A549 (cell line): ENCODE measurements around the gene WNT3A. TPM values are rescaled to one million over a fixed set of nuclear protein-coding genes. Genes with fewer than 3 reads are reported as not detected.

Source experiments
- ATAC-seq, 2 experiments: fragments of 200-7000 bp in 1 of 2; fragments of >200 bp in 1 of 2; cut with Nextera tagmentation in 1 of 2; cut with Tn5 transposase in 1 of 2; 3 replicates each; pipeline versions ENCODE4 v1.8.0 to v1.9.1; 2018 to 2020; ENCODE audit warnings: mild to moderate bottlenecking in 1 of 2, moderate library complexity in 1 of 2
- CTCF ChIA-PET: fragments of 300-600 bp; sonication (Branson Sonifier 250); formaldehyde crosslinking; extraction: SDS; loops from one replicate; lab custom pipeline; 2021; ENCODE audit warnings: antibody characterized with exemption, inconsistent platforms; lab: Yijun Ruan, JAX
- POLR2A ChIA-PET: fragments of 350-600 bp; formaldehyde crosslinking; extraction: SDS; loops from one replicate; lab custom pipeline; 2021; ENCODE audit warnings: antibody characterized with exemption, inconsistent platforms; lab: Yijun Ruan, JAX
- DNase-seq, 2 experiments: peaks; one replicate each; pipeline versions ENCODE4 v3.0.0 to v3.0.0-alpha.2; 2011 to 2016; ENCODE audit warnings: low read depth in 1 of 2, low spot score in 1 of 2
- FAIRE-seq: peaks from 2 replicates; lab custom pipeline; 2011; peaks lifted over from hg19 to GRCh38; lab: Jason Lieb, UNC
- H3K27ac ChIP-seq, 2 experiments: fragments of >200 bp; sonication (Bioruptor Twin); formaldehyde crosslinking; 3 replicates each; pipeline ENCODE4 v1.5.1; 2016 to 2017
- H3K4me1 ChIP-seq: fragments of >200 bp; sonication (Bioruptor Twin); formaldehyde crosslinking; 3 replicates; pipeline ENCODE4 v1.6.1; 2016
- H3K4me2 ChIP-seq: fragments of >200 bp; sonication (Bioruptor Twin); formaldehyde crosslinking; 3 replicates; pipeline ENCODE4 v1.6.1; 2016
- H3K4me3 ChIP-seq: fragments of >200 bp; sonication (Bioruptor Twin); formaldehyde crosslinking; 3 replicates; pipeline ENCODE4 v1.5.1; 2016
- H3K9me3 ChIP-seq: fragments of >200 bp; sonication (Bioruptor Twin); formaldehyde crosslinking; 3 replicates; pipeline ENCODE4 v1.6.1; 2016
- BHLHE40 ChIP-seq: IDR thresholded peaks from 2 replicates; pipeline ENCODE4 v1.6.1; 2012; ENCODE audit warnings: low read depth, low read length, inconsistent platforms
- CBX8 ChIP-seq: fragments of 200-600 bp; sonication (generic); IDR thresholded peaks from 2 replicates; pipeline ENCODE4 v1.6.1; 2016
- CEBPB ChIP-seq, 2 experiments: fragments of >200 bp in 1 of 2; sonication (Bioruptor Twin) in 1 of 2; formaldehyde crosslinking in 1 of 2; IDR thresholded peaks; 2 replicates each; pipeline ENCODE4 v1.6.1; 2012 to 2016
- CTCF ChIP-seq: fragments of >200 bp; sonication (Bioruptor Twin); formaldehyde crosslinking; IDR thresholded peaks from 3 replicates; pipeline ENCODE4 v1.5.1; 2016
- EHF ChIP-seq: fragments of 250-450 bp; sonication (Bioruptor Pico); IDR thresholded peaks from 2 replicates; pipeline ENCODE4 v1.5.0; 2020; ENCODE audit warnings: mild to moderate bottlenecking
- EHMT2 ChIP-seq: fragments of 200-600 bp; sonication (generic); IDR thresholded peaks from 2 replicates; pipeline ENCODE4 v1.6.1; 2016; ENCODE audit warnings: antibody characterized with exemption, low read depth, mild to moderate bottlenecking, moderate library complexity
- FOSB ChIP-seq: fragments of 250-450 bp; sonication (Bioruptor Pico); IDR thresholded peaks from 2 replicates; pipeline ENCODE4 v1.5.0; 2020; ENCODE audit warnings: mild to moderate bottlenecking, moderate library complexity
- FOXS1 ChIP-seq: fragments of 250-450 bp; sonication (Bioruptor Pico); IDR thresholded peaks from 2 replicates; pipeline ENCODE4 v1.5.0; 2020; ENCODE audit warnings: mild to moderate bottlenecking, moderate library complexity
- HOXA7 ChIP-seq: fragments of 250-450 bp; sonication (Bioruptor Pico); IDR thresholded peaks from 2 replicates; pipeline ENCODE4 v1.5.0; 2020; ENCODE audit warnings: mild to moderate bottlenecking, moderate library complexity
- HOXB13 ChIP-seq: fragments of 250-450 bp; sonication (Bioruptor Pico); IDR thresholded peaks from 2 replicates; pipeline ENCODE4 v1.5.0; 2020; ENCODE audit warnings: low read depth, mild to moderate bottlenecking, moderate library complexity
- JUN ChIP-seq, 2 experiments: fragments of >200 bp; sonication (Bioruptor Twin); formaldehyde crosslinking; IDR thresholded peaks; 2 replicates in 1 of 2; 3 replicates in 1 of 2; pipeline ENCODE4 v1.6.1; 2016 to 2017
- MAFK ChIP-seq: fragments of 450-650 bp; IDR thresholded peaks from 2 replicates; pipeline ENCODE4 v1.6.1; 2014; ENCODE audit not compliant: partially characterized antibody
- MYC ChIP-seq: IDR thresholded peaks from 2 replicates; pipeline ENCODE4 v1.6.1; 2012; ENCODE audit warnings: mild to moderate bottlenecking, inconsistent platforms, low read length, improper control_type of control experiment, borderline replicate concordance
- NFE2L2 ChIP-seq: fragments of 150-350 bp; conservative IDR thresholded peaks from 2 replicates; pipeline ENCODE4 v1.6.1; 2014; ENCODE audit warnings: low read length
- NPAS2 ChIP-seq: fragments of 250-450 bp; sonication (Bioruptor Pico); IDR thresholded peaks from 2 replicates; pipeline ENCODE4 v1.8.0; 2022; ENCODE audit warnings: mild to moderate bottlenecking, moderate library complexity, borderline replicate concordance
- PBX3 ChIP-seq: IDR thresholded peaks from 2 replicates; pipeline ENCODE4 v1.6.1; 2012
- POLR2A ChIP-seq: IDR thresholded peaks from 2 replicates; pipeline ENCODE4 v1.6.1; 2012; ENCODE audit warnings: mild to moderate bottlenecking, low read length
- POLR2AphosphoS2 ChIP-seq: conservative IDR thresholded peaks from 2 replicates; pipeline ENCODE4 v1.6.1; 2012; ENCODE audit warnings: low read length, improper control_type of control experiment, inconsistent platforms
- RAD21 ChIP-seq, 2 experiments: fragments of >200 bp in 1 of 2; sonication (Bioruptor Twin) in 1 of 2; formaldehyde crosslinking in 1 of 2; IDR thresholded peaks in 1 of 2; conservative IDR thresholded peaks in 1 of 2; 2 replicates in 1 of 2; 3 replicates in 1 of 2; pipeline ENCODE4 v1.6.1; 2012 to 2018; ENCODE audit warnings: inconsistent platforms in 1 of 2
- RARB ChIP-seq: fragments of 250-450 bp; sonication (Bioruptor Pico); IDR thresholded peaks from 2 replicates; pipeline ENCODE4 v1.8.0; 2021; ENCODE audit warnings: mild to moderate bottlenecking, moderate library complexity
- RCOR1 ChIP-seq: fragments of 150-350 bp; IDR thresholded peaks from 2 replicates; pipeline ENCODE4 v1.6.1; 2014; ENCODE audit warnings: antibody characterized with exemption, low read length, low read depth
- SMC3 ChIP-seq: fragments of >200 bp; sonication (Bioruptor Twin); formaldehyde crosslinking; IDR thresholded peaks from 3 replicates; pipeline ENCODE4 v1.6.1; 2018; ENCODE audit warnings: inconsistent platforms
- SREBF2 ChIP-seq: fragments of 450-650 bp; IDR thresholded peaks from 2 replicates; pipeline ENCODE4 v1.6.1; 2014; ENCODE audit warnings: mild to moderate bottlenecking, moderate library complexity
- TFCP2L1 ChIP-seq: fragments of 250-450 bp; sonication (Bioruptor Pico); IDR thresholded peaks from 2 replicates; pipeline ENCODE4 v1.5.0; 2021; ENCODE audit warnings: mild to moderate bottlenecking
- TP53 ChIP-seq: fragments of 250-450 bp; sonication (Bioruptor Pico); IDR thresholded peaks from 2 replicates; pipeline ENCODE4 v1.5.0; 2021; ENCODE audit warnings: mild to moderate bottlenecking, moderate library complexity
- ZC3H11A ChIP-seq: fragments of 450-650 bp; IDR thresholded peaks from 2 replicates; pipeline ENCODE4 v1.6.1; 2014; ENCODE audit warnings: antibody characterized with exemption, mild to moderate bottlenecking
- WGBS: methylation state at CpG from one replicate; pipeline ENCODE4 v1.1.6; 2017; ENCODE audit errors: missing lambda C conversion rate; 5-methylcytosine and 5-hydroxymethylcytosine counted together
- polyA plus RNA-seq, 4 experiments: library from polyadenylated mRNA; depleted of rRNA in 3 of 4; stranded (reverse); fragments of >200 nt; fragmentation: RNase III in 1 of 4; extraction: RNeasy Plus Mini Kit Qiagen cat#74134 plus additional on column Dnase treatment in 1 of 4; gene quantifications; 2 replicates in 3 of 4; 3 replicates in 1 of 4; pipeline ENCODE4 v1.2.3, GENCODE V29; 2011 to 2017
- TF ChIP-seq, protein P1 (sequence below): fragments of 450-650 bp; IDR thresholded peaks from 2 replicates; pipeline ENCODE4 v1.6.1; 2014; ENCODE audit warnings: antibody characterized with exemption
- TF ChIP-seq, protein P2 (sequence below): fragments of >200 bp; sonication (Bioruptor Twin); formaldehyde crosslinking; IDR thresholded peaks from 3 replicates; pipeline ENCODE4 v1.6.1; 2016
- TF ChIP-seq, protein P3 (sequence below): IDR thresholded peaks from 2 replicates; pipeline ENCODE4 v1.6.1; 2012

WNT3A gene
- polyA plus RNA-seq, 2 of the 4 experiments (the other 2 are of a cell fraction): not detected

DNA sequence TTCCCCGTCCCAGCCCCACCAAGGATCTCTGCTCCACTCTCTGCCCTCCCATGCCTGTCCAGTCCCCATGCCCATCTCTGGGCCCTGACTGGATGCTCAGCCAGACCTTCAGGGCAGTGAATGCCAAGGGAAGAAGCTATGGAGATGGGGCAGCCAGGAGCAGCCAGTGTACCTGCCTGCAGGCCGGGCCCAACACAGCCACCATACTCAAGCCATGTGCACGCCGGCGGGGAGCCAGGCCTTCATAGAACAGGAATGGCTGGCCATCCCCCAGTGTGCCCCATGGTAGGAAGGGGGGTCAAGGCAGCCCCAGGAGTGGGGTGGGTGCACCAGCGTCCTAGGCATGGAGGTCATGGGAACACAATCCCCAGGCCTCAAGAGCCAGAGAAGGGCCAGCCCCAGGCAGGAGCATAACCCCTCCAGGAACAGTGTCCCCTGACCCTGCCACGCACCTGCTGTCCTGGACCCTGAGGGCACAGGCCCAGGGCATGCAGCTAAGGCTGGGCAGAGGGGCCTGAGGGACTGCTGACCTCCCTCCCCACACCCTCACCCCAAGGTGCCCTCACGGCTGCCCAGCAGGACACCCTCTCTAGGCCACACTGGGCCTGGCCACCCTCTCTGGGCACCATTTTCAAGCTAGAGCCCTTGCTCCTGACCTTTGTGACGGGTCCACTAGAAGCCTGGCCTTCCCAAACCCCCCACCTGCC lies 55.4 kb downstream of the WNT3A start:
- no peak overlapping the region for H3K4me2 ChIP-seq
- no peak overlapping the region for H3K4me3 ChIP-seq
- ATAC-seq (no peak), DNase-seq (no peak), FAIRE-seq (no peak)
- TF ChIP-seq RCOR1: no peak
- no peak for TF ChIP-seq POLR2A
- TF ChIP-seq EHF (CRISPR knock-in tag): no peak
- TF ChIP-seq NFE2L2: no peak
- TF ChIP-seq HOXA7 (CRISPR knock-in tag): no peak
- no peak for TF ChIP-seq EHMT2
- TF ChIP-seq ZC3H11A: no peak
- TF ChIP-seq CTCF: no peak
- no peak for TF ChIP-seq JUN (IDR thresholded peaks at IDR 0.05)
- TF ChIP-seq FOXS1 (CRISPR knock-in tag): no peak
- TF ChIP-seq HOXB13: no peak
- no peak for TF ChIP-seq SREBF2
- no peak for TF ChIP-seq POLR2AphosphoS2
- no peak for TF ChIP-seq MAFK
- no peak for TF ChIP-seq TFCP2L1 (CRISPR knock-in tag)
- TF ChIP-seq NPAS2 (CRISPR knock-in tag): no peak
- TF ChIP-seq TP53 (CRISPR knock-in tag): no peak
- no peak for TF ChIP-seq CBX8
- TF ChIP-seq BHLHE40: no peak
- ChIA-PET POLR2A (no interaction called here), CTCF (interaction anchor here (1.5 kb wide), 2 partner anchors 58 to 63 kb away, joined by 4 to 7 read pairs; no protein-coding TSS in a partner anchor)
- H3K27ac ChIP-seq: no peak overlapping the region
- H3K4me1 ChIP-seq: peaks cover 12% of the 10 kb centered on the region; the same call in 2 of the 3 replicates
- WGBS: 98% methylated on average over 6 of the region's 9 CpGs
- no peaks in the 10 kb centered on the region; the same call in 2 of the 3 replicates for H3K9me3 ChIP-seq

DNA sequence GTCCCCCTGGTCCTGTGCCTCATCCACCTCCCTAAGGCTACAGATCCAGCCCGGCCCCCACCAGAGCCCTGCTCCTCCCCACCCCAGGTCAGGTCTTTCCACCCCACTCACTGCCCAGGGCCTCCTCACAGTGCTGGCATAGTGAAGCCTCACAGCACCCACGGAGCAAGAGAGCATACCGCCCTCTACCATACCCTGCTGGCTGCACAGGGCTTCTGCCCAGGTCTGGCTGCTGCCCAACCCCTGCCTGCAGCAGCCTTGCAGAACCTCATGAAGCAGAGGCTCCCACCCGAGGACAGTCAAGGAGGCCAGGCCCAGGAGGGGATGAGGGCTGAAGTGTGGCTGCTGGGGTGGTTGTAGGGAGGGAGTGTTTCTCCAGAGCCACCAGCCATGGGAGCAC lies 56.0 kb downstream of the WNT3A start:
- 59% methylated on average over 4 of the region's 4 CpGs for WGBS
- FAIRE-seq: no peak
- Histone ChIP-seq H3K9me3 (no peaks in the 10 kb centered on the region; the same call in 2 of the 3 replicates), H3K4me1 (peaks cover 12% of the 10 kb centered on the region; the same call in 2 of the 3 replicates), H3K27ac (no peak overlapping the region)
- POLR2A ChIA-PET: no interaction called here
- TF ChIP-seq, protein P1, sequence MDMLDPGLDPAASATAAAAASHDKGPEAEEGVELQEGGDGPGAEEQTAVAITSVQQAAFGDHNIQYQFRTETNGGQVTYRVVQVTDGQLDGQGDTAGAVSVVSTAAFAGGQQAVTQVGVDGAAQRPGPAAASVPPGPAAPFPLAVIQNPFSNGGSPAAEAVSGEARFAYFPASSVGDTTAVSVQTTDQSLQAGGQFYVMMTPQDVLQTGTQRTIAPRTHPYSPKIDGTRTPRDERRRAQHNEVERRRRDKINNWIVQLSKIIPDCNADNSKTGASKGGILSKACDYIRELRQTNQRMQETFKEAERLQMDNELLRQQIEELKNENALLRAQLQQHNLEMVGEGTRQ: no peak
- TF ChIP-seq, all 56 proteins: peak for 0
- peak in 1 of 2 experiments; percentile 39 for DNase-seq
- no peak for ATAC-seq
- CTCF ChIA-PET: interaction anchor here (1.5 kb wide), 2 partner anchors 59 to 63 kb away, joined by 4 to 7 read pairs; no protein-coding TSS in a partner anchor
- no peak overlapping the region for H3K4me3 ChIP-seq
- no peak overlapping the region for H3K4me2 ChIP-seq

GRCh38 chr1:228063251-228064191 lies 56.7 kb downstream of the WNT3A start:
- ATAC-seq (no peak), DNase-seq (no peak), FAIRE-seq (no peak)
- Histone ChIP-seq H3K4me2 (no peak overlapping the region), H3K9me3 (no peaks in the 10 kb centered on the region), H3K4me1 (peaks cover 12% of the 10 kb centered on the region; the same call in 2 of the 3 replicates), H3K27ac (no peak overlapping the region), H3K4me3 (no peak overlapping the region)
- WGBS: 72% methylated on average over 6 of the region's 15 CpGs
- ChIA-PET POLR2A (no interaction called here), CTCF (interaction anchor here (1.5 kb wide), 2 partner anchors 59 to 64 kb away, joined by 4 to 7 read pairs; no protein-coding TSS in a partner anchor)
- TF ChIP-seq RARB (no peak), MYC (no peak), CBX8 (no peak), RAD21 (conservative IDR thresholded peaks at IDR 0.05 in 1 of 2, IDR thresholded peaks at IDR 0.05 in 1 of 2) (no peak), SMC3 (no peak), CEBPB (IDR thresholded peaks at IDR 0.05) (no peak), BHLHE40 (no peak), RCOR1 (no peak), PBX3 (no peak), FOSB (CRISPR knock-in tag) (no peak)
- TF ChIP-seq, protein P2, sequence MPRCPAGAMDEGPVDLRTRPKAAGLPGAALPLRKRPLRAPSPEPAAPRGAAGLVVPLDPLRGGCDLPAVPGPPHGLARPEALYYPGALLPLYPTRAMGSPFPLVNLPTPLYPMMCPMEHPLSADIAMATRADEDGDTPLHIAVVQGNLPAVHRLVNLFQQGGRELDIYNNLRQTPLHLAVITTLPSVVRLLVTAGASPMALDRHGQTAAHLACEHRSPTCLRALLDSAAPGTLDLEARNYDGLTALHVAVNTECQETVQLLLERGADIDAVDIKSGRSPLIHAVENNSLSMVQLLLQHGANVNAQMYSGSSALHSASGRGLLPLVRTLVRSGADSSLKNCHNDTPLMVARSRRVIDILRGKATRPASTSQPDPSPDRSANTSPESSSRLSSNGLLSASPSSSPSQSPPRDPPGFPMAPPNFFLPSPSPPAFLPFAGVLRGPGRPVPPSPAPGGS: no peak
- TF ChIP-seq, protein P3, sequence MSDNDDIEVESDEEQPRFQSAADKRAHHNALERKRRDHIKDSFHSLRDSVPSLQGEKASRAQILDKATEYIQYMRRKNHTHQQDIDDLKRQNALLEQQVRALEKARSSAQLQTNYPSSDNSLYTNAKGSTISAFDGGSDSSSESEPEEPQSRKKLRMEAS: no peak
